AG10803 (cell line): ENCODE results near the gene ABITRAM.
"Not testable (repeated sequence)": the region's sequence is repeated elsewhere in the genome, so short reads cannot be mapped to it uniquely, and the experiment has no call there.

Experiments
- DNase-seq: peaks from one replicate; pipeline ENCODE4 v3.0.0; 2010; ENCODE audit warnings: low read depth
- H3K4me3 ChIP-seq: 2 replicates; pipeline ENCODE4 v1.5.1; 2011; ENCODE audit warnings: mild to moderate bottlenecking, low read length, control low read depth
- CTCF ChIP-seq: conservative IDR thresholded peaks from 2 replicates; pipeline ENCODE4 v1.5.1; 2011; ENCODE audit warnings: mild to moderate bottlenecking, low read length, control low read depth, inconsistent platforms

Gene ABITRAM

GRCh38 chr9:108897324-108898096, 36.7 kb upstream of the ABITRAM start:
- no peak for DNase-seq
- H3K4me3 ChIP-seq: no peak overlapping the region
- no peak for TF ChIP-seq CTCF

- H3K4me3 ChIP-seq, DNase-seq: not testable (repeated sequence)
Observed at GRCh38 chr9:108899023-108899695, 35.0 kb upstream of the ABITRAM start.

GRCh38 chr9:108900176-108900575, 34.0 kb upstream of the ABITRAM start:
- TF ChIP-seq CTCF: no peak
- DNase-seq: no peak
- no peak overlapping the region for H3K4me3 ChIP-seq

- DNase-seq: no peak
- TF ChIP-seq CTCF: no peak
- no peak overlapping the region for H3K4me3 ChIP-seq
Observed at GRCh38 chr9:108903420-108904103, 30.6 kb upstream of the ABITRAM start.

GRCh38 chr9:108904161-108904560, 30.0 kb upstream of the ABITRAM start:
- no peak for DNase-seq
- no peak overlapping the region for H3K4me3 ChIP-seq
- no peak for TF ChIP-seq CTCF

GRCh38 chr9:108905494-108905893, 28.7 kb upstream of the ABITRAM start:
- DNase-seq: no peak
- no peak for TF ChIP-seq CTCF
- H3K4me3 ChIP-seq: no peak overlapping the region

- H3K4me3 ChIP-seq: no peak overlapping the region
- no peak for TF ChIP-seq CTCF
- no peak for DNase-seq
Observed at GRCh38 chr9:108910402-108910801, 23.8 kb upstream of the ABITRAM start.
